Activated CD8-positive, alpha-beta T cell treated with anti-CD3 and anti-CD28 coated beads for 36 hours (primary cell): ENCODE results near the gene RFTN1. TPM values are rescaled to one million over a fixed set of nuclear protein-coding genes. Genes with fewer than 3 reads are reported as not detected.

Experiments used
- ATAC-seq: fragments of 200-7000 bp; cut with Tn5 transposase; one replicate; pipeline ENCODE4 v1.10.0; 2021; ENCODE audit warnings: mild to moderate bottlenecking, moderate library complexity
- CTCF ChIA-PET: fragments of 350-600 bp; sonication (Branson Sonifier 250); formaldehyde crosslinking; loops from one replicate; lab custom pipeline; 2021; ENCODE audit warnings: antibody characterized with exemption; lab: Charles Lee
- POLR2A ChIA-PET: fragments of 350-600 bp; sonication (Branson Sonifier 250); formaldehyde crosslinking; loops from one replicate; lab custom pipeline; 2021; ENCODE audit warnings: antibody characterized with exemption; lab: Charles Lee
- DNase-seq: peaks from one replicate; pipeline ENCODE4 v3.0.0-alpha.2; 2020
- H3K27ac Mint-ChIP-seq: one replicate; pipeline ENCODE4 v1.8.0; 2021; ENCODE audit warnings: mild to moderate bottlenecking, mixed read lengths
- H3K27me3 Mint-ChIP-seq: one replicate; pipeline ENCODE4 v1.8.0; 2021; ENCODE audit warnings: mixed read lengths
- H3K36me3 Mint-ChIP-seq: one replicate; pipeline ENCODE4 v1.8.0; 2021; ENCODE audit warnings: low read depth, mixed read lengths
- H3K4me1 Mint-ChIP-seq: one replicate; pipeline ENCODE4 v1.8.0; 2021; ENCODE audit warnings: low read depth, mixed read lengths
- H3K4me3 Mint-ChIP-seq: one replicate; pipeline ENCODE4 v1.8.0; 2021; ENCODE audit warnings: mild to moderate bottlenecking, moderate library complexity, mixed read lengths
- H3K9me3 Mint-ChIP-seq: one replicate; pipeline ENCODE4 v1.8.0; 2021; ENCODE audit warnings: mixed read lengths
- CTCF ChIP-seq: fragments of 200-600 bp; IDR thresholded peaks from one replicate; pipeline ENCODE4 v1.8.0; 2022; ENCODE audit warnings: antibody characterized with exemption, mild to moderate bottlenecking
- intact Hi-C: fragments of 100-400 bp; cut with micrococcal nuclease; formaldehyde crosslinking; loops from one replicate; pipeline ENCODE4 v1.10.0; 2022
- total RNA-seq, 2 experiments: library from RNA; stranded (reverse); gene quantifications; one replicate each; pipeline ENCODE4 v1.2.3, GENCODE V29; 2021

RFTN1 gene
- total RNA-seq, 2 experiments from 2014 or later: 113 to 125 TPM

- H3K4me1 Mint-ChIP-seq: peaks cover 21% of the 10 kb centered on the region
- ChIA-PET CTCF (interaction anchor here (0.6 to 2.5 kb wide), 14 partner anchors 9 to 502 kb away, joined by 3 to 15 read pairs (median 5); no protein-coding TSS in a partner anchor), POLR2A (interaction anchor here (1.1 to 3.0 kb wide), 4 partner anchors 9 to 286 kb away, joined by 3 to 11 read pairs (median 6); partner anchors contain the start of genes DPH3 and OXNAD1)
- H3K27ac Mint-ChIP-seq: peak overlapping the region; percentile 95
- peaks cover 4% of the 10 kb centered on the region for H3K9me3 Mint-ChIP-seq
- peak; percentile 4 for TF ChIP-seq CTCF
- intact Hi-C loops: loop anchor here (2.0 to 5.0 kb wide), 2 partner anchors 39 to 285 kb away; partner anchors contain the start of gene RFTN1
- H3K4me3 Mint-ChIP-seq: no peak overlapping the region
- DNase-seq (no peak), ATAC-seq (no peak)
- peaks cover 5% of the 10 kb centered on the region for H3K27me3 Mint-ChIP-seq
- H3K36me3 Mint-ChIP-seq: no peaks in the 10 kb centered on the region
These were observed 38.0 kb upstream of the RFTN1 start for GRCh38 chr3:16551342-16551976.

GRCh38 chr3:16550676-16551341 lies 37.3 kb upstream of the RFTN1 start:
- peak; percentile 100 for ATAC-seq
- peak; percentile 87 for DNase-seq
- ChIA-PET CTCF (interaction anchor here (0.6 to 2.5 kb wide), 28 partner anchors 10 to 502 kb away, joined by 3 to 15 read pairs (median 4); no protein-coding TSS in a partner anchor), POLR2A (interaction anchor here (1.1 to 3.0 kb wide), 6 partner anchors 9 to 285 kb away, joined by 3 to 11 read pairs (median 4); partner anchors contain the start of genes DPH3 and OXNAD1)
- TF ChIP-seq CTCF: peak; percentile 94
- Mint-ChIP-seq H3K4me3 (no peak overlapping the region), H3K36me3 (no peaks in the 10 kb centered on the region), H3K4me1 (peaks cover 23% of the 10 kb centered on the region), H3K9me3 (peaks cover 4% of the 10 kb centered on the region), H3K27ac (peak overlapping the region; percentile 95), H3K27me3 (peaks cover 5% of the 10 kb centered on the region)
- intact Hi-C loops: loop anchor here (1.0 to 5.0 kb wide), 3 partner anchors 39 to 284 kb away; partner anchors contain the start of gene RFTN1

- ATAC-seq (no peak), DNase-seq (no peak)
- intact Hi-C loops: loop anchor here (1.0 to 5.0 kb wide), 3 partner anchors 38 to 283 kb away; partner anchors contain the start of gene RFTN1
- Mint-ChIP-seq H3K27ac (no peak overlapping the region), H3K9me3 (peaks cover 4% of the 10 kb centered on the region), H3K4me1 (peaks cover 23% of the 10 kb centered on the region), H3K4me3 (no peak overlapping the region), H3K36me3 (no peaks in the 10 kb centered on the region), H3K27me3 (peaks cover 5% of the 10 kb centered on the region)
- TF ChIP-seq CTCF: no peak
- ChIA-PET CTCF (interaction anchor here (0.6 to 2.5 kb wide), 21 partner anchors 12 to 285 kb away, joined by 3 to 15 read pairs (median 4); no protein-coding TSS in a partner anchor), POLR2A (interaction anchor here (0.9 to 3.0 kb wide), 6 partner anchors 28 to 285 kb away, joined by 3 to 11 read pairs (median 3); partner anchors contain the start of genes DPH3 and OXNAD1)
These were observed 36.8 kb upstream of the RFTN1 start for GRCh38 chr3:16550305-16550675.

GRCh38 chr3:16548721-16549120 lies 35.2 kb upstream of the RFTN1 start:
- ATAC-seq: no peak
- H3K4me3 Mint-ChIP-seq: no peak overlapping the region
- no peak overlapping the region for H3K27ac Mint-ChIP-seq
- peaks cover 5% of the 10 kb centered on the region for H3K27me3 Mint-ChIP-seq
- peaks cover 4% of the 10 kb centered on the region for H3K9me3 Mint-ChIP-seq
- no peaks in the 10 kb centered on the region for H3K36me3 Mint-ChIP-seq
- H3K4me1 Mint-ChIP-seq: peaks cover 23% of the 10 kb centered on the region
- POLR2A ChIA-PET: no interaction called here
- DNase-seq: no peak
- intact Hi-C loops: no loop called here
- CTCF ChIA-PET: no interaction called here
- no peak for TF ChIP-seq CTCF
